ENCODE data around the gene PPP1R15B.

- no peak for TF ChIP-seq SUZ12 (IDR thresholded peaks at IDR 0.05; ENCODE audit: extremely low read depth, insufficient read depth, insufficient read length)
- no peak for TF ChIP-seq ZNF274 (IDR thresholded peaks at IDR 0.05; ENCODE audit: low read depth, low read length)
- no peak for TF ChIP-seq YY1 (IDR thresholded peaks at IDR 0.05; ENCODE audit: insufficient read depth, insufficient read length)
These were observed 37.7 kb downstream of the PPP1R15B start for GRCh38 chr1:204373911-204374310.

Measured in NT2/D1 (cell line).